Measurements from ENCODE around the gene AARS2. TPM values are rescaled to one million over a fixed set of nuclear protein-coding genes. Genes with fewer than 3 reads are reported as not detected.

The AARS2 gene
- total and polyA plus RNA-seq, 2 of the 8 experiments (the other 6 are each of a cell fraction or from before 2014, with no cell fraction given): 8.6 to 20.4 TPM

DNA sequence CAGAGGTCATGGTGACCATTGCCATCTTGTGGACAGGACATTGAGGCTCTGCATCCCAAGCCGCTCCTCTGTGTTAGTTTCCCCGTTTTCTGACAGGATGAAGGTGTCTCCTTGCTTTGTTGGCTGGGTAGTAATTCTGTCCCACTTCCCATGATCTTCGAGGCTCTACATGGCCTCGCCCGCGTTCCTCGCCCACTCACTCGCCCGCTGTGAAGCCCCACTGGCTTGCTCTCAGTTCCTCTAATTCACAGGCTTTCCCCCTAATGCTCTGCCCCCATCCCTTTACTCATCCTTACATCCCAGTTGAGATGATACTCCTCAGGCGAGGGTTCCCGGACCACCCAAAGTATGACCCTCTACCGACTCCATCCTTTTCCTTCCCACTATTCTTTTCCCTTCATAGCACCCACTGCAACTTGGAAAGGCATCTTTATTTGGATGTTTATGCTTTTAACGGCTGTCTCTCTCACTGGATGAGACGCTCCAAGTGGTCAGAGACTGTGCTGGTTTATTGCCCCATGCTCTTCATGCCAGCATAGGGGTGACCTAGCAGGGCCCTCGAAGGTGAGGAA is 55.3 kb downstream of the AARS2 start:
- H2BK120ac ChIP-seq (replicated peaks; ENCODE audit: low read depth, low read length): no peak overlapping the region
- peak overlapping the region; percentile 47; the same call in 1 of the 2 replicates for H2AFZ ChIP-seq (ENCODE audit: low read length)
- no peak overlapping the region for H3K56ac ChIP-seq (replicated peaks; ENCODE audit: insufficient read length, low read depth, low read length)
- peaks cover 6 to 26% (median 10%) of the 10 kb centered on the region in 4 experiments; a peak in 6 of 7 replicates for H3K4me1 ChIP-seq (replicated peaks in 1 of 4; ENCODE audit: control insufficient read depth in 3 of 4, insufficient read depth in 4 of 4, low read length in 3 of 4)
- no peak overlapping the region for H2AK5ac ChIP-seq (ENCODE audit: low read depth, low read length)
- CTCF ChIA-PET (ENCODE audit: partially characterized antibody): interaction anchor here (1.0 to 1.5 kb wide), 6 partner anchors 11 to 68 kb away, joined by 3 to 14 read pairs (median 3); partner anchors contain the start of genes AARS2 and SLC29A1
- peak overlapping the region; percentile 34; the same call in 1 of the 2 replicates for H2BK15ac ChIP-seq (ENCODE audit: low read length)
- peak overlapping the region; percentile 58 for H4K91ac ChIP-seq (replicated peaks; ENCODE audit: insufficient read length, low read length)
- peaks cover 0 to 17% of the 10 kb centered on the region in 2 experiments for H4K20me1 ChIP-seq (replicated peaks in 1 of 2; ENCODE audit: control insufficient read depth in 1 of 2, insufficient read depth in 2 of 2, low read length in 2 of 2)
- H4K8ac ChIP-seq (ENCODE audit: extremely low read depth, insufficient read depth, low read length): no peak overlapping the region; the same call in 1 of the 2 replicates
- POLR2A ChIA-PET (ENCODE audit: partially characterized antibody): interaction anchor here (0.7 to 15.1 kb wide), 12 partner anchors 10 to 628 kb away, joined by 3 to 581 read pairs (median 6); partner anchors contain the start of genes GTPBP2, HSP90AB1 and SLC29A1
- DNase-seq (ENCODE audit: low read depth in 1 of 2, low spot score in 2 of 2): no peak
- no peaks in the 10 kb centered on the region for H3K9me3 ChIP-seq (ENCODE audit: insufficient read depth in 2 of 2, low read depth in 1 of 2, low read length in 1 of 2)
- no peak overlapping the region for H3K23ac ChIP-seq (ENCODE audit: insufficient read length)
- FAIRE-seq: no peak
- H3K27me3 ChIP-seq (replicated peaks in 1 of 4; ENCODE audit: control insufficient read depth in 3 of 4, extremely low read depth in 1 of 4, insufficient read depth in 3 of 4, low read length in 3 of 4): no peaks in the 10 kb centered on the region
- no peak overlapping the region; the same call in 1 of the 2 replicates for H2BK20ac ChIP-seq (ENCODE audit: low read length)
- peaks cover 0 to 16% of the 10 kb centered on the region in 2 experiments; a peak in 2 of 4 replicates for H3K79me2 ChIP-seq (ENCODE audit: control insufficient read depth in 1 of 2, insufficient read depth in 2 of 2, low read length in 2 of 2)
- no peak overlapping the region for H3K4ac ChIP-seq (replicated peaks; ENCODE audit: insufficient read length, low read depth, low read length)
- H3K9ac ChIP-seq (replicated peaks in 1 of 4; ENCODE audit: extremely low read depth in 1 of 4, low read depth in 3 of 4, low read length in 3 of 4): peak overlapping the region in 3 of 4 experiments; percentile 11 to 84 (median 69); a peak in 6 of 7 replicates
- H3K4me2 ChIP-seq (ENCODE audit: insufficient read depth in 1 of 2, low read depth in 2 of 2, low read length in 2 of 2): peak overlapping the region; percentile 58 to 73
- no peak for TF ChIP-seq NRF1 (IDR thresholded peaks at IDR 0.05; ENCODE audit: low read depth, low read length)
- TF ChIP-seq, protein P1, sequence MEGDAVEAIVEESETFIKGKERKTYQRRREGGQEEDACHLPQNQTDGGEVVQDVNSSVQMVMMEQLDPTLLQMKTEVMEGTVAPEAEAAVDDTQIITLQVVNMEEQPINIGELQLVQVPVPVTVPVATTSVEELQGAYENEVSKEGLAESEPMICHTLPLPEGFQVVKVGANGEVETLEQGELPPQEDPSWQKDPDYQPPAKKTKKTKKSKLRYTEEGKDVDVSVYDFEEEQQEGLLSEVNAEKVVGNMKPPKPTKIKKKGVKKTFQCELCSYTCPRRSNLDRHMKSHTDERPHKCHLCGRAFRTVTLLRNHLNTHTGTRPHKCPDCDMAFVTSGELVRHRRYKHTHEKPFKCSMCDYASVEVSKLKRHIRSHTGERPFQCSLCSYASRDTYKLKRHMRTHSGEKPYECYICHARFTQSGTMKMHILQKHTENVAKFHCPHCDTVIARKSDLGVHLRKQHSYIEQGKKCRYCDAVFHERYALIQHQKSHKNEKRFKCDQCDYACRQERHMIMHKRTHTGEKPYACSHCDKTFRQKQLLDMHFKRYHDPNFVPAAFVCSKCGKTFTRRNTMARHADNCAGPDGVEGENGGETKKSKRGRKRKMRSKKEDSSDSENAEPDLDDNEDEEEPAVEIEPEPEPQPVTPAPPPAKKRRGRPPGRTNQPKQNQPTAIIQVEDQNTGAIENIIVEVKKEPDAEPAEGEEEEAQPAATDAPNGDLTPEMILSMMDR (IDR thresholded peaks at IDR 0.05; ENCODE audit: control extremely low read depth in 1 of 3, insufficient read depth in 1 of 3, low read depth in 1 of 3, low read length in 3 of 3): no peak
- H2BK5ac ChIP-seq (ENCODE audit: low read depth, low read length): peak overlapping the region; percentile 79; the same call in 1 of the 2 replicates
- 50% methylated on average over 15 of the region's 15 CpGs; no CpG with 5 or more reads in 1 of the 2 experiments for WGBS, 2 experiments (ENCODE audit: extremely low coverage in 1 of 2, insufficient coverage in 1 of 2, insufficient read length in 1 of 2, insufficient replicate concordance in 2 of 2, low coverage in 1 of 2, low lambda C conversion rate in 2 of 2, missing lambda C conversion rate in 1 of 2)
- peak overlapping the region; percentile 54 for H3K27ac ChIP-seq (ENCODE audit: low read depth, low read length)
- peak overlapping the region; percentile 76 for H3K18ac ChIP-seq (ENCODE audit: extremely low read depth, low read length)
- H4K5ac ChIP-seq (ENCODE audit: insufficient read length, low read depth, low read length): peak overlapping the region; percentile 98
- H3K36me3 ChIP-seq (ENCODE audit: control insufficient read depth in 2 of 4, insufficient read depth in 4 of 4, low read length in 3 of 4): peaks cover 15 to 34% (median 31%) of the 10 kb centered on the region in 4 experiments
- peak overlapping the region; percentile 38 to 85 (median 57) for H3K4me3 ChIP-seq (ENCODE audit: extremely low read depth in 1 of 4, insufficient read depth in 2 of 4, low read depth in 3 of 4, low read length in 4 of 4)
- H3K23me2 ChIP-seq (ENCODE audit: low read depth, low read length): peaks cover 11% of the 10 kb centered on the region
- H3K14ac ChIP-seq (ENCODE audit: insufficient read length): no peak overlapping the region
- peak overlapping the region; percentile 78; the same call in 1 of the 2 replicates for H2BK12ac ChIP-seq (ENCODE audit: low read depth, low read length)
- H3K79me1 ChIP-seq (ENCODE audit: low read depth, low read length): 0 out of 2 replicates have a peak, but pooled peaks cover 2% of the 10 kb centered on the region
